K562 (cell line): ENCODE data around the gene ANXA1. TPM values are rescaled to one million over a fixed set of nuclear protein-coding genes. Genes with fewer than 3 reads are reported as not detected.

ENCODE experiments used
- ATAC-seq: fragments of 200-7000 bp; cut with Tn5 transposase; 3 replicates; pipeline ENCODE4 v1.9.1; 2020; ENCODE audit warnings: moderate library complexity
- BruUV-seq: library from RNA; stranded (reverse); fragments of 400-500 nt; replicated peaks from 2 replicates; lab custom pipeline; 2021; lab: Mats Ljungman, UMichigan
- CTCF ChIA-PET: fragments of 300-600 bp; formaldehyde crosslinking; extraction: SDS; loops from one replicate; lab custom pipeline; 2021; ENCODE audit warnings: low intra/inter-chr PET ratio; lab: Yijun Ruan, JAX
- POLR2A ChIA-PET: fragments of 300-600, 350-650 bp; sonication (Branson Sonifier 250); formaldehyde crosslinking; extraction: SDS; loops from one replicate; lab custom pipeline; 2021; ENCODE audit warnings: antibody characterized with exemption, inconsistent platforms; lab: Yijun Ruan, JAX
- DNase-seq, 4 experiments: peaks; one replicate each; pipeline versions ENCODE4 v3.0.0 to v3.0.0-alpha.2; 2011 to 2018; ENCODE audit warnings: low spot score in 3 of 4, mixed read lengths in 3 of 4; ENCODE audit errors: extremely low read depth in 1 of 4
- FAIRE-seq: peaks from 2 replicates; lab custom pipeline; 2011; peaks lifted over from hg19 to GRCh38; lab: Jason Lieb, UNC
- H2AFZ ChIP-seq: 2 replicates; pipeline ENCODE4 v1.6.0; 2011; ENCODE audit warnings: low read depth, low read length, control low read depth, inconsistent platforms
- H3K27ac ChIP-seq: fragments of 200-600 bp; 3 replicates; pipeline ENCODE4 v1.8.0; 2011; ENCODE audit warnings: low read depth, mild to moderate bottlenecking, control low read depth, inconsistent platforms, low read length, moderate library complexity, mixed read lengths; ENCODE audit errors: extremely low read depth
- H3K27me3 ChIP-seq, 2 experiments: fragments of 300-600 bp in 1 of 2; 2 replicates in 1 of 2; 3 replicates in 1 of 2; pipeline versions ENCODE4 v1.6.0 to v1.8.0; 2011; ENCODE audit warnings: inconsistent platforms in 2 of 2, low read length in 2 of 2, mild to moderate bottlenecking in 1 of 2, mixed read lengths in 1 of 2, moderate library complexity in 1 of 2; ENCODE audit not compliant: control insufficient read depth in 2 of 2, insufficient read depth in 2 of 2
- H3K36me3 ChIP-seq: fragments of 300-600 bp; 3 replicates; pipeline ENCODE4 v1.8.0; 2011; ENCODE audit warnings: mild to moderate bottlenecking, low read length, inconsistent platforms; ENCODE audit not compliant: control insufficient read depth, insufficient read depth
- H3K4me1 ChIP-seq, 2 experiments: fragments of 200-600 bp in 1 of 2; replicated peaks in 1 of 2; 2 replicates in 1 of 2; 3 replicates in 1 of 2; pipeline versions ENCODE4 v1.5.1 to v1.8.0; 2011; ENCODE audit warnings: inconsistent platforms in 2 of 2, low read length in 2 of 2, mild to moderate bottlenecking in 1 of 2, mixed read lengths in 1 of 2, moderate library complexity in 1 of 2; ENCODE audit not compliant: control insufficient read depth in 2 of 2, insufficient read depth in 2 of 2
- H3K4me2 ChIP-seq: 2 replicates; pipeline ENCODE4 v1.6.1; 2011; ENCODE audit warnings: low read length, control low read depth, inconsistent platforms, mixed read lengths; ENCODE audit not compliant: insufficient read depth
- H3K4me3 ChIP-seq: fragments of 200-600 bp; sonication (generic), shearing (Covaris generic); 2 replicates; pipeline ENCODE4 v1.5.1; 2016; ENCODE audit warnings: control low read depth, inconsistent platforms
- H3K79me2 ChIP-seq: fragments of 200-600 bp; 3 replicates; pipeline ENCODE4 v1.8.0; 2011; ENCODE audit warnings: low read length, inconsistent platforms; ENCODE audit not compliant: control insufficient read depth, insufficient read depth
- H3K9ac ChIP-seq, 2 experiments: 2 replicates each; pipeline versions ENCODE4 v1.6.0 to v1.6.1; 2011; ENCODE audit warnings: low read depth in 2 of 2, low read length in 2 of 2, control low read depth in 1 of 2, inconsistent platforms in 1 of 2, mild to moderate bottlenecking in 1 of 2, mixed read lengths in 1 of 2; ENCODE audit not compliant: insufficient read depth in 1 of 2
- H3K9me1 ChIP-seq: one replicate; pipeline ENCODE4 v1.6.0; 2011; ENCODE audit warnings: inconsistent platforms, mild to moderate bottlenecking, low read length, moderate library complexity; ENCODE audit not compliant: control insufficient read depth, insufficient read depth
- H3K9me3 ChIP-seq: replicated peaks from 2 replicates; pipeline ENCODE4 v1.5.1; 2011; ENCODE audit warnings: low read depth, low read length, inconsistent platforms; ENCODE audit not compliant: control insufficient read depth, insufficient read depth
- H4K20me1 ChIP-seq: replicated peaks from 2 replicates; pipeline ENCODE4 v1.6.1; 2011; ENCODE audit warnings: low read length, inconsistent platforms, mixed read lengths; ENCODE audit not compliant: control insufficient read depth, insufficient read depth
- C11orf30 ChIP-seq: fragments of 450-650 bp; IDR thresholded peaks from 2 replicates; pipeline ENCODE4 v1.6.1; 2016; ENCODE audit warnings: low read depth, mild to moderate bottlenecking
- CTCF ChIP-seq, 3 experiments: IDR thresholded peaks in 2 of 3; conservative IDR thresholded peaks in 1 of 3; 2 replicates each; pipeline ENCODE4 v1.5.1; 2011 to 2012; ENCODE audit warnings: low read length in 3 of 3, mild to moderate bottlenecking in 3 of 3, control low read depth in 2 of 3, improper control_type of control experiment in 1 of 3, inconsistent platforms in 1 of 3, low read depth in 1 of 3, mixed read lengths in 1 of 3, moderate library complexity in 1 of 3; ENCODE audit not compliant: insufficient read depth in 2 of 3
- ID3 ChIP-seq, 2 experiments: fragments of 250-450 bp in 1 of 2; fragments of 450-650 bp in 1 of 2; sonication (Bioruptor Pico) in 1 of 2; IDR thresholded peaks; 2 replicates each; pipeline versions ENCODE4 v1.6.1 to v1.8.0; 2016 to 2021; ENCODE audit warnings: mild to moderate bottlenecking in 2 of 2, moderate library complexity in 2 of 2, missing compliant biosample characterization in 1 of 2, missing genetic modification characterization in 1 of 2
- MAFF ChIP-seq: IDR thresholded peaks from 2 replicates; pipeline ENCODE4 v1.6.1; 2012; ENCODE audit warnings: low read length, improper control_type of control experiment
- MAFG ChIP-seq: fragments of 450-650 bp; conservative IDR thresholded peaks from 2 replicates; pipeline ENCODE4 v1.6.1; 2016; ENCODE audit warnings: missing genetic modification characterization, missing compliant biosample characterization
- NFE2L1 ChIP-seq: fragments of 450-650 bp; IDR thresholded peaks from 2 replicates; pipeline ENCODE4 v1.6.1; 2016; ENCODE audit warnings: missing genetic modification characterization, low read depth, mild to moderate bottlenecking, missing compliant biosample characterization, moderate library complexity, borderline replicate concordance
- NR0B1 ChIP-seq: fragments of 450-650 bp; IDR thresholded peaks from one replicate; pipeline ENCODE4 v1.6.1; 2018; ENCODE audit warnings: mild to moderate bottlenecking, moderate library complexity; ENCODE audit not compliant: partially characterized antibody
- RAD21 ChIP-seq, 2 experiments: fragments of 250-450 bp in 1 of 2; fragments of 450-650 bp in 1 of 2; sonication (Bioruptor Pico) in 1 of 2; formaldehyde crosslinking in 1 of 2; IDR thresholded peaks in 1 of 2; conservative IDR thresholded peaks in 1 of 2; 2 replicates each; pipeline versions ENCODE4 v1.4.0 to v1.8.0; 2020 to 2022; ENCODE audit warnings: mild to moderate bottlenecking in 2 of 2, moderate library complexity in 1 of 2
- SMC3 ChIP-seq: conservative IDR thresholded peaks from 2 replicates; pipeline ENCODE4 v1.6.1; 2011; ENCODE audit warnings: low read depth, low read length, improper control_type of control experiment; ENCODE audit not compliant: insufficient read depth
- U2AF1 ChIP-seq: fragments of 200-400 bp; formaldehyde crosslinking; optimal IDR thresholded peaks from 2 replicates; pipeline ENCODE3; 2017; ENCODE audit warnings: mild to moderate bottlenecking, low read depth, low read length, moderate library complexity
- ZZZ3 ChIP-seq: fragments of 450-650 bp; IDR thresholded peaks from 2 replicates; pipeline ENCODE4 v1.6.1; 2016; ENCODE audit warnings: antibody characterized with exemption, mild to moderate bottlenecking, moderate library complexity
- WGBS: fragments of 100-300 bp; shearing (Covaris generic); methylation state at CpG from one replicate; pipeline ENCODE4 v1.1.6; 2016; ENCODE audit warnings: low coverage, mixed read lengths; ENCODE audit not compliant: insufficient coverage; ENCODE audit errors: missing lambda C conversion rate; 5-methylcytosine and 5-hydroxymethylcytosine counted together
- in situ Hi-C: fragments of 300-500 bp; cut with MboI; formaldehyde crosslinking; loops from 4 replicates; pipeline ENCODE4 v1.15.0; 2018; ENCODE audit warnings: inconsistent platforms, mixed read lengths
- intact Hi-C: fragments of 100-400 bp; cut with micrococcal nuclease; formaldehyde crosslinking; loops from 2 replicates; pipeline ENCODE4 v1.14.2; 2022
- polyA plus RNA-seq, 8 experiments: library from polyadenylated mRNA; depleted of rRNA in 4 of 8; stranded (reverse) in 5 of 8; unstranded in 3 of 8; fragments of >200 nt; fragmentation: Nextera tagmentation in 2 of 8; fragmentation: Illumina TruSeq in 1 of 8; extraction: Ambion mirVana in 2 of 8; extraction: Trizol in 1 of 8; gene quantifications; 2 replicates each; pipeline versions ENCODE4 v1.2.1 to v1.2.3, GENCODE V29; 2011 to 2014; ENCODE audit warnings: inconsistent platforms in 1 of 8, missing spikeins in 1 of 8
- total RNA-seq, 7 experiments: library from RNA; depleted of rRNA in 6 of 7; stranded (reverse); fragments of >200 nt in 6 of 7; fragmentation: Illumina TruSeq in 2 of 7; extraction: Trizol in 2 of 7; gene quantifications; 2 replicates each; pipeline versions ENCODE4 v1.2.1 to v1.2.3, GENCODE V29; 2011 to 2021; ENCODE audit warnings: low replicate concordance in 1 of 7
- TF ChIP-seq, protein P1 (sequence below): fragments of 450-650 bp; formaldehyde crosslinking; IDR thresholded peaks from 2 replicates; pipeline ENCODE4 v1.4.0; 2020; ENCODE audit warnings: mild to moderate bottlenecking, moderate library complexity

Gene ANXA1
- total and polyA plus RNA-seq, 9 of the 15 experiments (the other 6 are each of a cell fraction or from before 2014, with no cell fraction given) = 406 to 1,298 (median 620) TPM

DNA sequence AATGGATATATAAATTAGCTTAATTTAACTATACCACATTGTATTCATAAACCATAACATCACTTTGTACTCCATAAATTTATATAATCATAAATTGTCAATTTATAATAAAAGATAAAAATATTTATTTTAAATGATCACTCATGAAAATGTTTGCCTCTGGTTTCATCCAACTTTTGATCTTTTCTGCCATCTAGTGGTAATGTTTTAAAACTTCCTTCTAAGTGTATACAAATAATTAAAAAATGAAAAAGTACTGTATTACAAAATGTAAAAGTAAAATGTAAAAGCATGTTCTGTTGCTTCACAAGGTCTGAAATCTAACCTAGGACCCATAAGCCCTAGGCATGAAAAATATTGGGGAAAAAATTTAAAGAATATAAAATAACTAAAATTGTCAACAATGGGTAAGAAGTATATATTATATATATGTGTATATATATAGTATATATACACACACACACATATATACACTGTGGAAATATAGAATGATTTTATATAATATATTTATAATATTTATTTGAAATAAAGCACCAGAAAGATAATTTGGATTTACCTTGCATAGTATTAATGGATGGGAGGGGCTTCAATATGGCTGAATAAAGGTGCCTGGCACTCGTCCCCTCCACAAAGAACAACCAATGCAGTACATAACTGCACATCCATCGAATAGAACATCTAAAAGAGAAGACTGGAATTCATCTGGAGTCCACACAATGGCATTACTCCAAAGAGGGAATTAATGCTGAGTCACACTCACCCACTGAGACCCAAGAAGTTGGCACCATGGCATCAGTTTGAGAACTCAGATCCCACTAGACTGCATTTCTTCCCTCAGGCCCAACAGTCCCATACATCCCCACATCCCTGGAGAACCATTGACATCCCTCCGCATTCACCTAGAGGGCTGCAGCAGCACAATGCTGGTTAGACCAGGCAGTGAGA, 32.5 kb downstream of the ANXA1 start:
- POLR2A ChIA-PET = no interaction called here
- TF ChIP-seq NFE2L1 (tag) (0 out of 2 replicates have a peak, but pooled peaks have one; percentile 39), NR0B1 (no peak), MAFF (peak; percentile 40; the same call in 1 of the 2 replicates), U2AF1 (no peak), ID3 (CRISPR knock-in tag; IDR thresholded peaks at IDR 0.05) (no peak), ID3 (tag; IDR thresholded peaks at IDR 0.05) (no peak), MAFG (peak; percentile 51), ZZZ3 (no peak), C11orf30 (peak; percentile 15; the same call in 1 of the 2 replicates), RAD21 (CRISPR knock-in tag; conservative IDR thresholded peaks at IDR 0.05 in 1 of 2, IDR thresholded peaks at IDR 0.05 in 1 of 2) (peak; percentile 74), SMC3 (0 out of 2 replicates have a peak, but pooled peaks have one; percentile 22), CTCF (IDR thresholded peaks at IDR 0.05 in 2 of 3, conservative IDR thresholded peaks at IDR 0.05 in 1 of 3; ENCODE audit: insufficient read depth in 2 of 3, low read depth in 1 of 3, low read length in 3 of 3) (peak in 2 of 3 experiments; percentile 14 to 57; a peak in 3 of 6 replicates)
- TF ChIP-seq, protein P1, sequence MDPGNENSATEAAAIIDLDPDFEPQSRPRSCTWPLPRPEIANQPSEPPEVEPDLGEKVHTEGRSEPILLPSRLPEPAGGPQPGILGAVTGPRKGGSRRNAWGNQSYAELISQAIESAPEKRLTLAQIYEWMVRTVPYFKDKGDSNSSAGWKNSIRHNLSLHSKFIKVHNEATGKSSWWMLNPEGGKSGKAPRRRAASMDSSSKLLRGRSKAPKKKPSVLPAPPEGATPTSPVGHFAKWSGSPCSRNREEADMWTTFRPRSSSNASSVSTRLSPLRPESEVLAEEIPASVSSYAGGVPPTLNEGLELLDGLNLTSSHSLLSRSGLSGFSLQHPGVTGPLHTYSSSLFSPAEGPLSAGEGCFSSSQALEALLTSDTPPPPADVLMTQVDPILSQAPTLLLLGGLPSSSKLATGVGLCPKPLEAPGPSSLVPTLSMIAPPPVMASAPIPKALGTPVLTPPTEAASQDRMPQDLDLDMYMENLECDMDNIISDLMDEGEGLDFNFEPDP (CRISPR knock-in tag) = no peak

More for the DNA sequence above, 32.5 kb downstream of the ANXA1 start:
- Histone ChIP-seq H3K27ac (no peak overlapping the region; the same call in 2 of the 3 replicates), H3K4me2 (no peak overlapping the region), H3K36me3 (no peaks in the 10 kb centered on the region; the same call in 2 of the 3 replicates), H4K20me1 (no peaks in the 10 kb centered on the region), H3K4me3 (no peak overlapping the region), H3K79me2 (no peaks in the 10 kb centered on the region), H2AFZ (no peak overlapping the region), H3K9me1 (no peaks in the 10 kb centered on the region), H3K27me3 (no peaks in the 10 kb centered on the region), H3K4me1 (no peaks in the 10 kb centered on the region), H3K9me3 (no peaks in the 10 kb centered on the region), H3K9ac (no peak overlapping the region)
- DNase-seq (peak in 3 of 4 experiments; percentile 10 to 38 (median 11)), FAIRE-seq (no peak), ATAC-seq (0 out of 3 replicates have a peak, but pooled peaks have one; percentile 48)
- CTCF ChIA-PET = interaction anchor here (0.8 to 2.3 kb wide), 4 partner anchors 77 to 903 kb away, joined by 3 to 13 read pairs (median 8); no protein-coding TSS in a partner anchor
- in situ Hi-C loops = loop anchor here (25.0 kb wide), 1 partner anchor 897 kb away; no protein-coding TSS in a partner anchor
- intact Hi-C loops = loop anchor here (1.0 to 5.0 kb wide), 5 partner anchors 77 to 902 kb away; no protein-coding TSS in a partner anchor
- WGBS = 45% methylated on average over 3 of the region's 3 CpGs
- no TSS peak for BruUV-seq
